Activated naive CD4-positive, alpha-beta T cell treated with anti-CD3 and anti-CD28 coated beads for 36 hours (primary cell): ENCODE measurements around the gene CCDC154. TPM values are rescaled to one million over a fixed set of nuclear protein-coding genes. Genes with fewer than 3 reads are reported as not detected.
"Not testable (repeated sequence)": the region's sequence is repeated elsewhere in the genome, so short reads cannot be mapped to it uniquely, and the experiment has no call there.

Experiments
- CTCF ChIA-PET: fragments of 350-600 bp; sonication (Branson Sonifier 250); formaldehyde crosslinking; loops from one replicate; lab custom pipeline; 2021; ENCODE audit warnings: antibody characterized with exemption; lab: Charles Lee
- DNase-seq: peaks from one replicate; pipeline ENCODE4 v3.0.0-alpha.2; 2020
- H3K27ac Mint-ChIP-seq: one replicate; pipeline ENCODE4 v1.8.0; 2021; ENCODE audit warnings: mild to moderate bottlenecking, mixed read lengths
- H3K27me3 Mint-ChIP-seq: one replicate; pipeline ENCODE4 v1.8.0; 2021; ENCODE audit warnings: low read depth, mixed read lengths
- H3K36me3 Mint-ChIP-seq: one replicate; pipeline ENCODE4 v1.8.0; 2021; ENCODE audit warnings: low read depth, mixed read lengths
- H3K4me1 Mint-ChIP-seq: one replicate; pipeline ENCODE4 v1.8.0; 2021; ENCODE audit warnings: low read depth, mixed read lengths
- H3K4me3 Mint-ChIP-seq: one replicate; pipeline ENCODE4 v1.8.0; 2021; ENCODE audit warnings: mild to moderate bottlenecking, moderate library complexity, mixed read lengths
- H3K9me3 Mint-ChIP-seq: one replicate; pipeline ENCODE4 v1.8.0; 2021; ENCODE audit warnings: mixed read lengths
- intact Hi-C: fragments of 100-400 bp; cut with micrococcal nuclease; formaldehyde crosslinking; loops from one replicate; pipeline ENCODE4 v1.15.1; 2023
- total RNA-seq, 2 experiments: library from RNA; stranded (reverse); gene quantifications; one replicate each; pipeline ENCODE4 v1.2.3, GENCODE V29; 2021

The CCDC154 gene
- total RNA-seq, 2 experiments from 2014 or later = 0.74 to 1.8 TPM

- no peak for DNase-seq
- peaks cover 2% of the 10 kb centered on the region for H3K4me1 Mint-ChIP-seq
- CTCF ChIA-PET = no interaction called here
- H3K27me3 Mint-ChIP-seq = no peaks in the 10 kb centered on the region
- no peak overlapping the region for H3K4me3 Mint-ChIP-seq
- H3K27ac Mint-ChIP-seq = no peak overlapping the region
- intact Hi-C loops = no loop called here
- peaks cover 6% of the 10 kb centered on the region for H3K36me3 Mint-ChIP-seq
- no peaks in the 10 kb centered on the region for H3K9me3 Mint-ChIP-seq
Measured at GRCh38 chr16:1449201-1449788, 4.9 kb upstream of the CCDC154 start.

GRCh38 chr16:1448536-1449116, 4.3 kb upstream of the CCDC154 start:
- no peaks in the 10 kb centered on the region for H3K27me3 Mint-ChIP-seq
- intact Hi-C loops = no loop called here
- CTCF ChIA-PET = no interaction called here
- H3K36me3 Mint-ChIP-seq = peaks cover 6% of the 10 kb centered on the region
- H3K4me3 Mint-ChIP-seq = no peak overlapping the region
- no peak for DNase-seq
- H3K27ac Mint-ChIP-seq = no peak overlapping the region
- no peaks in the 10 kb centered on the region for H3K4me1 Mint-ChIP-seq
- H3K9me3 Mint-ChIP-seq = no peaks in the 10 kb centered on the region

- Mint-ChIP-seq H3K27ac (no peak overlapping the region), H3K4me3 (no peak overlapping the region), H3K9me3 (no peaks in the 10 kb centered on the region), H3K36me3 (peaks cover 6% of the 10 kb centered on the region), H3K27me3 (no peaks in the 10 kb centered on the region), H3K4me1 (no peaks in the 10 kb centered on the region)
- no peak for DNase-seq
- intact Hi-C loops = no loop called here
- CTCF ChIA-PET = no interaction called here
Measured at GRCh38 chr16:1447965-1448364, 3.6 kb upstream of the CCDC154 start.

GRCh38 chr16:1446296-1447080, 2.1 kb upstream of the CCDC154 start:
- no peak for DNase-seq
- Mint-ChIP-seq H3K4me1 (no peaks in the 10 kb centered on the region), H3K36me3 (peaks cover 6% of the 10 kb centered on the region), H3K9me3 (no peaks in the 10 kb centered on the region), H3K27me3 (no peaks in the 10 kb centered on the region), H3K4me3 (no peak overlapping the region), H3K27ac (no peak overlapping the region)
- CTCF ChIA-PET = no interaction called here
- intact Hi-C loops = no loop called here

- no peak for DNase-seq
- H3K9me3 Mint-ChIP-seq = no peaks in the 10 kb centered on the region
- H3K27ac Mint-ChIP-seq = no peak overlapping the region
- H3K36me3 Mint-ChIP-seq = peaks cover 6% of the 10 kb centered on the region
- CTCF ChIA-PET = no interaction called here
- no peak overlapping the region for H3K4me3 Mint-ChIP-seq
- no peaks in the 10 kb centered on the region for H3K4me1 Mint-ChIP-seq
- intact Hi-C loops = no loop called here
- no peaks in the 10 kb centered on the region for H3K27me3 Mint-ChIP-seq
Measured at GRCh38 chr16:1445518-1446203, 1.3 kb upstream of the CCDC154 start.

- intact Hi-C loops = no loop called here
- no peaks in the 10 kb centered on the region for H3K27me3 Mint-ChIP-seq
- no peak for DNase-seq
- CTCF ChIA-PET = no interaction called here
- no peaks in the 10 kb centered on the region for H3K9me3 Mint-ChIP-seq
- H3K4me1 Mint-ChIP-seq = no peaks in the 10 kb centered on the region
- H3K36me3 Mint-ChIP-seq = peaks cover 3% of the 10 kb centered on the region
- no peak overlapping the region for H3K4me3 Mint-ChIP-seq
- H3K27ac Mint-ChIP-seq = no peak overlapping the region
Measured at GRCh38 chr16:1444730-1445517, 568 bp upstream of the CCDC154 start.

- intact Hi-C loops = no loop called here
- no peaks in the 10 kb centered on the region for H3K9me3 Mint-ChIP-seq
- H3K27me3 Mint-ChIP-seq = no peaks in the 10 kb centered on the region
- no peak overlapping the region for H3K4me3 Mint-ChIP-seq
- H3K4me1 Mint-ChIP-seq = no peaks in the 10 kb centered on the region
- H3K27ac Mint-ChIP-seq = no peak overlapping the region
- CTCF ChIA-PET = no interaction called here
- no peaks in the 10 kb centered on the region for H3K36me3 Mint-ChIP-seq
- no peak for DNase-seq
Measured at GRCh38 chr16:1443403-1443973, 868 bp downstream of the CCDC154 start.

- Mint-ChIP-seq H3K4me1 (no peaks in the 10 kb centered on the region), H3K9me3 (no peaks in the 10 kb centered on the region), H3K36me3 (no peaks in the 10 kb centered on the region), H3K4me3 (no peak overlapping the region), H3K27me3 (no peaks in the 10 kb centered on the region), H3K27ac (no peak overlapping the region)
- CTCF ChIA-PET = no interaction called here
- DNase-seq = no peak
- intact Hi-C loops = no loop called here
Measured at GRCh38 chr16:1442697-1443096, 1.7 kb downstream of the CCDC154 start.

- no peaks in the 10 kb centered on the region for H3K4me1 Mint-ChIP-seq
- CTCF ChIA-PET = interaction anchor here (0.6 kb wide), 1 partner anchor 196 kb away, joined by 3 read pairs; no protein-coding TSS in a partner anchor
- intact Hi-C loops = no loop called here
- H3K4me3 Mint-ChIP-seq = no peak overlapping the region
- H3K36me3 Mint-ChIP-seq = no peaks in the 10 kb centered on the region
- no peak overlapping the region for H3K27ac Mint-ChIP-seq
- no peaks in the 10 kb centered on the region for H3K27me3 Mint-ChIP-seq
- DNase-seq = no peak
- H3K9me3 Mint-ChIP-seq = no peaks in the 10 kb centered on the region
Measured at GRCh38 chr16:1441391-1441829, 2.9 kb downstream of the CCDC154 start.

GRCh38 chr16:1439699-1440074, 4.7 kb downstream of the CCDC154 start:
- H3K36me3 Mint-ChIP-seq, H3K27me3 Mint-ChIP-seq, H3K4me1 Mint-ChIP-seq, intact Hi-C loops, H3K4me3 Mint-ChIP-seq, H3K27ac Mint-ChIP-seq, CTCF ChIA-PET, DNase-seq, H3K9me3 Mint-ChIP-seq: not testable (repeated sequence)

GRCh38 chr16:1439058-1439698, 5.2 kb downstream of the CCDC154 start:
- Mint-ChIP-seq H3K27me3 (no peaks in the 10 kb centered on the region), H3K36me3 (no peaks in the 10 kb centered on the region), H3K4me3 (no peak overlapping the region), H3K9me3 (no peaks in the 10 kb centered on the region), H3K4me1 (no peaks in the 10 kb centered on the region), H3K27ac (no peak overlapping the region)
- CTCF ChIA-PET = no interaction called here
- no peak for DNase-seq
- intact Hi-C loops = no loop called here
